ENCODE measurements around the gene STK32B. TPM values are rescaled to one million over a fixed set of nuclear protein-coding genes. Genes with fewer than 3 reads are reported as not detected.

The STK32B gene
- polyA plus RNA-seq, 2 of the 4 experiments (the other 2 are of a cell fraction): 7.6 to 12.1 TPM

DNA sequence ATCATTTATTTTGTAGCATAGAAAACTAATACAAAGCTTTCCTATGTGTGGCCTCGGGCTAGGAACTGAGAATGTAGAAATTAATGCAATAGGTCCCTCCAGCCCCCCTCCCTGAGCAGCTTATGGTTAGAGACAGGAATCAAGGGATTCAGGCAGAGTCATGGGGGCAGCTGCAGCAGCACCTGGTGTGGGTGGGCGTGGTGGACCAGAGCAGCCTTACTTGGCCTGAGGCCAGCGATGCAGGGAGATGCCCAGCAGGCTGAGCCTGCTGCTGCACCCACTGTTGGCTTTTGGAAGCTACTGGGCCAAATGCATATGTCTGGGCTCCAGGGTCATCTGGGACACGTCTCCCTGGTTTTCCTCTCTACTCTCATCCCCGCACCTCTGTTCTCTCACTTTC, 74.0 kb downstream of the STK32B start:
- DNase-seq (ENCODE audit: low read depth in 1 of 2, low spot score in 1 of 2) (no peak), ATAC-seq (no peak), FAIRE-seq (no peak)
- Histone ChIP-seq H3K4me1 (peaks cover 10% of the 10 kb centered on the region), H3K9me3 (no peaks in the 10 kb centered on the region), H3K4me3 (no peak overlapping the region), H3K4me2 (no peak overlapping the region), H3K27ac (no peak overlapping the region)
- ChIA-PET POLR2A (no interaction called here), CTCF (interaction anchor here (0.7 to 1.9 kb wide), 2 partner anchors 12 to 17 kb away, joined by 3 to 5 read pairs; no protein-coding TSS in a partner anchor)
- TF ChIP-seq JUNB (IDR thresholded peaks at IDR 0.05): no peak
- TF ChIP-seq ZFP36 (IDR thresholded peaks at IDR 0.05; ENCODE audit: borderline replicate concordance, partially characterized antibody): no peak
- no peak for TF ChIP-seq BCL3 (IDR thresholded peaks at IDR 0.05)
- no peak for TF ChIP-seq ZSCAN20 (CRISPR knock-in tag; IDR thresholded peaks at IDR 0.05)
- no peak for TF ChIP-seq JUN (IDR thresholded peaks at IDR 0.05)
- no peak for TF ChIP-seq PHF8 (IDR thresholded peaks at IDR 0.05; ENCODE audit: borderline replicate concordance, low read depth)
- TF ChIP-seq EP300 (IDR thresholded peaks at IDR 0.05): no peak
- no peak for TF ChIP-seq HDAC2 (IDR thresholded peaks at IDR 0.05)
- no peak for TF ChIP-seq HES2 (IDR thresholded peaks at IDR 0.05)
- TF ChIP-seq, protein P1, sequence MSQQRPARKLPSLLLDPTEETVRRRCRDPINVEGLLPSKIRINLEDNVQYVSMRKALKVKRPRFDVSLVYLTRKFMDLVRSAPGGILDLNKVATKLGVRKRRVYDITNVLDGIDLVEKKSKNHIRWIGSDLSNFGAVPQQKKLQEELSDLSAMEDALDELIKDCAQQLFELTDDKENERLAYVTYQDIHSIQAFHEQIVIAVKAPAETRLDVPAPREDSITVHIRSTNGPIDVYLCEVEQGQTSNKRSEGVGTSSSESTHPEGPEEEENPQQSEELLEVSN (IDR thresholded peaks at IDR 0.05; ENCODE audit: borderline replicate concordance, low read depth): no peak
- TF ChIP-seq CHD2 (IDR thresholded peaks at IDR 0.05; ENCODE audit: low read length, partially characterized antibody): no peak
- TF ChIP-seq MAX (IDR thresholded peaks at IDR 0.05): no peak
- WGBS (ENCODE audit: missing lambda C conversion rate): 76% methylated on average over 3 of the region's 5 CpGs

DNA sequence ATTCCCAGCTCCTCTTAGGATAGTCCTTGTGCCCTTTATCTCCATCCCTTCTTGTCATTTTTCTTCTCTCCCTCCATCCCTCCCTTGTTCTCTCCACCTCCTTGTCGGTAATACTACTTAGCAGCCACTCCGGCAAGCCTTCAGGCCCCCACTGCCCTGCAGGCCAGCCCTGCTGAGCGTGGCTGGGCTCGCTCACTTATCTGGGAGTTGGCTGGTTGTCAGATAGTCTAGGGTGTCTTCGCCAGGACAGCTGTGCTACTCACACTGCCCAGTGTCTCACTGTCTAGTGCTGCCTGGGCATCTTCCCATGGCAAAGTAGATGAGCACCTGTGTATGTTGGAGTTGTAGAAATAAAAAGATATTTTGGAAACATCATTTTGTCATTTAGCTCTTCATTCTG, 75.0 kb downstream of the STK32B start:
- no peak for DNase-seq (ENCODE audit: low read depth in 1 of 2, low spot score in 1 of 2)
- ChIA-PET POLR2A (no interaction called here), CTCF (interaction anchor here (1.9 kb wide), 1 partner anchor 11 kb away, joined by 5 read pairs; no protein-coding TSS in a partner anchor)
- Histone ChIP-seq H3K27ac (no peak overlapping the region), H3K4me2 (no peak overlapping the region), H3K9me3 (no peaks in the 10 kb centered on the region), H3K4me1 (peaks cover 10% of the 10 kb centered on the region), H3K4me3 (no peak overlapping the region)
- 98% methylated on average over 5 of the region's 5 CpGs for WGBS (ENCODE audit: missing lambda C conversion rate)
- ATAC-seq: no peak
- FAIRE-seq: no peak
- TF ChIP-seq PBX3 (IDR thresholded peaks at IDR 0.05) (no peak), CTCF (IDR thresholded peaks at IDR 0.05) (no peak), FOSL2 (IDR thresholded peaks at IDR 0.05) (no peak), FOSL2 (CRISPR knock-in tag; IDR thresholded peaks at IDR 0.05) (no peak), MAZ (IDR thresholded peaks at IDR 0.05; ENCODE audit: borderline replicate concordance, low read depth, low read length) (no peak), ZC3H11A (IDR thresholded peaks at IDR 0.05) (no peak), EHMT2 (IDR thresholded peaks at IDR 0.05; ENCODE audit: low read depth) (no peak)

- H3K27ac ChIP-seq: no peak overlapping the region
- DNase-seq (ENCODE audit: low read depth in 1 of 2, low spot score in 1 of 2) (no peak), ATAC-seq (no peak), FAIRE-seq (no peak)
- H3K4me3 ChIP-seq: no peak overlapping the region
- CTCF ChIA-PET: no interaction called here
- WGBS (ENCODE audit: missing lambda C conversion rate): 87% methylated on average over 5 of the region's 5 CpGs
- POLR2A ChIA-PET: no interaction called here
- peaks cover 10% of the 10 kb centered on the region for H3K4me1 ChIP-seq
- no peaks in the 10 kb centered on the region for H3K9me3 ChIP-seq
- TF ChIP-seq, protein P2, sequence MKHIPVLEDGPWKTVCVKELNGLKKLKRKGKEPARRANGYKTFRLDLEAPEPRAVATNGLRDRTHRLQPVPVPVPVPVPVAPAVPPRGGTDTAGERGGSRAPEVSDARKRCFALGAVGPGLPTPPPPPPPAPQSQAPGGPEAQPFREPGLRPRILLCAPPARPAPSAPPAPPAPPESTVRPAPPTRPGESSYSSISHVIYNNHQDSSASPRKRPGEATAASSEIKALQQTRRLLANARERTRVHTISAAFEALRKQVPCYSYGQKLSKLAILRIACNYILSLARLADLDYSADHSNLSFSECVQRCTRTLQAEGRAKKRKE (CRISPR knock-in tag; IDR thresholded peaks at IDR 0.05; ENCODE audit: low read depth): no peak
- TF ChIP-seq GATA3 (IDR thresholded peaks at IDR 0.05; ENCODE audit: borderline replicate concordance) (no peak), CTCF (IDR thresholded peaks at IDR 0.05) (no peak), JUN (IDR thresholded peaks at IDR 0.05) (no peak), MAX (IDR thresholded peaks at IDR 0.05) (no peak)
- H3K4me2 ChIP-seq: no peak overlapping the region
Observed at GRCh38 chr4:5126857-5127256, 75.6 kb downstream of the STK32B start.

All from A549 (cell line).